HG03025 (cell line): Measurements from ENCODE around the gene CABLES1.
A peak's percentile ranks its signal among the peaks of the same experiment; 100 is the strongest.

Experiments used
- ATAC-seq: cut with Tn5 transposase; IDR thresholded peaks from one replicate; pipeline ENCODE4 v1.9.1; 2021; ENCODE audit warnings: mild to moderate bottlenecking, moderate library complexity; ENCODE audit not compliant: unreplicated experiment, low FRiP score

Gene CABLES1

DNA sequence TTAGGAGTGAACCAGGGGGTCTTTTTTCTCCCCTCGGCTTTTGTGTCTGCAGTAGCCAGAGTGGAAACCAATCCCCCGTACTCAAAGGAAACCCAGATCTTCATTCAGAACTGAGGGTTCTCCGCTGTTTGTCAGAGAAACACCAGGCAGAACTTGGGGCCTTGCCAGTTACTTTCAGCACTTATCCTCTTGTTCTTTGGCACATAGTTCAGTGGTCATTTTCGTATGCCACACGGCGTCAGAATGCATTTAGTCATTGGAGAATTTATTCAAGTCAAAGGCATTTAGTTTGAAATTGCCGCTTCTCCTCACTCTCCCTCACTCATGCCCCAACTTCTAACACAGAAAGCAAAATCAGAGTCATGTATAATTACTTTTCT lies 102.9 kb downstream of the CABLES1 start:
- no peak for ATAC-seq

GRCh38 chr18:23238651-23239349 lies 103.5 kb downstream of the CABLES1 start:
- no peak for ATAC-seq

GRCh38 chr18:23239350-23239692 lies 104.0 kb downstream of the CABLES1 start:
- ATAC-seq, result no peak

GRCh38 chr18:23239885-23240608 lies 104.8 kb downstream of the CABLES1 start:
- no peak for ATAC-seq

DNA sequence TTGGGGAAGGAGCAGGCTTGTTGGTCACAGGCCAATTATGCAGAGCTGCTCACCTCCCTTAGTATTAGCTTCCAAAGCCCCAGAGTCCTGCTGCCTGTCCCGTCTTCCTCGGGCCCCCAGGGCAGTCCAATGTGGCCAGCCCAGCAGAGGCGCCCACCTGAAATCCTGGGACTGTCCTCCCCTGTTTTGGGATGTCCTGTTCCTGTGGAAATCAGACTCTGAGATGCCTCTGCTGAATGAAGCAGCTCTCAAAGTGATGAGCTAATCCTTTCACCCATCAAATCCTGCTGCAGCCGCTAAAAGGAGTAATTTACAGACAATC lies 105.3 kb downstream of the CABLES1 start:
- no peak for ATAC-seq

DNA sequence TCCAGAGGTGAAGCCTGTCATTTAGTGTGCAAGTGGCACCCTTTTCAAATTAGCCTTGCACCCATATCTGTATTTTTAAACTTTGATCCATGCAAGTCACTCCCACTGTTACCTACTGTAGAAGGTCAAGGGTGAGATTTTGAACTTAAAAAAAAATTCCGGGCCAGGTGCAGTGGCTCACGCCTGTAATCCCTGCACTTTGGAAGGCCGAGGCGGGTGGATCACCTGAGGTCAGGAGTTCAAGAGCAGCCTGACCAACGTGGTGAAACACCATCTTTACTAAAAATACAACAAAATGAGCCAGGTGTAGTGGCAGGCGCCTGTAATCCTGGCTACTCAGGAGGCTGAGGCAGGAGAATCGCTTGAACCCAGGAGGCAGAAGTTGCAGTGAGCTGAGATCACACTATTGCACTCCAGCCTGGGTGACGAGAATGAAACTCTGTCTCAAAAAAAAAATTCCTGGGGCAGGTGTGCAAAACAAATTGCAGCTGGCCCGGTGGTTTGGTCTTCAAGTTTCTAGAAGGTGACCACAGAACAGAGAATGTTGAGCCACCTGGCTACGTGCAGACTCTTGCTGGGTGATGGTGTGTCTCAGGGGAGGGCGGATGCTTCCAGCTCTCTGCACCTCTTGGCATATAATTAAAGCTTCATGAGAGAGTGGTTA lies 106.7 kb downstream of the CABLES1 start:
- ATAC-seq, result peak; percentile 86

DNA sequence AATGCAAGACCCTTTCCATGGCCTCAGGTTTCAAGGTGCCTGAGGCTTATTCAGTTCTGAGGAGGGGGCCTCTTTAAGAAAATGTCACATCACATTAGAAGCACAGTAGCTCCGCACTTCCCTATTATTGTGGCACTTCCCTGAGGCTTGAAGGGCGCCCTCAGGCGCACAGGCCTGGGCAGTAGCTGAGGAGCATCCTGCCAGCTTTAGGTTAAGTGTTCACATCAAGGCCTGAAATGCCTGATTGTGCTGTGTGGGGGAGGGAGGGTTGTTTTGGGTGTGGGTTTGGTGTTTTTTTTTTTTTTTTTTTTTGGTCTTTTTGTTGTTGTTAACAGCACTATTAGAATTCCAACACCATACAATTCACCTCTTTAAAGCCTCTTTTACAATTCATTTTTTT lies 107.9 kb downstream of the CABLES1 start:
- ATAC-seq, result no peak

- no peak for ATAC-seq
Observed at GRCh38 chr18:23243816-23244215, 108.5 kb downstream of the CABLES1 start.

DNA sequence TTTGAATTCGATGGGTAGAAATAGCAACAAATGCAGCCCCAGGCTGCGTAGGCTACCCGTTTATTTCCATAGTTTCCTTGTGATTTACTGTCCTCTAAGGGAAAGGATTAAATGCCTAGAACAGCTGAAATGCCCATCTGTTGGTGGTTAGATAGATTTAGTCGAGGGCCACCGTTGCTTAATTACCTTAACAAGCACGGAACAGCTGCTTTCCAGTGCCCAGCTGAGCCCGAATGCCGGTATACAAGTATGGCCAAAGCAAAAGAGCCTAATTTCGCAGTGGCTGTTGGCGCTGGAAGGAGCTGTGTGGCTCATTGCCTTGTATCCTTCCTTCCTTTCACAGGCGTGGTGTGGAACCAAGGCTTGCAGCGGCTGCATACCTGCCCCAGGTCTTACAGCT lies 109.1 kb downstream of the CABLES1 start:
- no peak for ATAC-seq

GRCh38 chr18:23245461-23245860 lies 110.2 kb downstream of the CABLES1 start:
- ATAC-seq, result no peak

DNA sequence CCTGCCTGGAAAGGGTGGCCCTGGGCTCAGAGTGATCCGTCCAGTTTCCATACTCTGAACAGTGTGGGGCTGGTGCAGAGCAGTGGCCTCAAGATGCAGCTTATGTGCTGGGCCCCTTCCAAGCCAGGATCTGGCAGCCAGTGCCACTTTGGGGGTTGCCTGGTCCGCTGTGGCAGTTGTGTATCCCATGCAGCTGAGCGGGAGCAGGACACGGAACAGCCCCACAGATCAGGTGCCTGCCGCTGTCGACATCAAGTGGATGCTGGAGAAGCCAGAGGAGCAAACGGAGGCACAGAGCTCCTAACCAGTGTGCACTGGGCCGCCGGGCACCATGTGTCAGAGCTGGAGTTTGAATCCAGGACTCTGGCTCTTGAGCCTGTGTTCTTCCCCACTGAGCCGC lies 112.0 kb downstream of the CABLES1 start:
- no peak for ATAC-seq

DNA sequence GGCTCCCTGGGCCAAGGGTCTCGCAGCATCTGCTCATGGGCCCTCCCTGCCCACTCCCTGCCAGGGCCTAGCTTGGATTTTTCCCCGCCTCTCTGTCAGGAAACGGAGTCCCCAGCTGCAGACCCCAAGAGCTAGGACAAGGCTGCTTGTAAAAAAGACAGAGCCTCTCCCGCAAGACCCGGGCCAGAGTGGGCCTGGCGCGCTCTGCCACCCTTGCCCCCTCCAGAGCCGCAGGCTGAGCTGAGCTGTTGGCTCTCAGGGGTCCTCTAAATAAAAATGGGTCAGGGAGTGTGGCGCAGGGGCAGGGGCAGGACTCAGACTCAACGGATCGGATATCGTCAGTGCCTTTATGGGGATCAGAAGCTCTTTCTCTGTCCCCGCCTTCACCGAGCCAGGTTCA lies 112.6 kb downstream of the CABLES1 start:
- ATAC-seq, result no peak

DNA sequence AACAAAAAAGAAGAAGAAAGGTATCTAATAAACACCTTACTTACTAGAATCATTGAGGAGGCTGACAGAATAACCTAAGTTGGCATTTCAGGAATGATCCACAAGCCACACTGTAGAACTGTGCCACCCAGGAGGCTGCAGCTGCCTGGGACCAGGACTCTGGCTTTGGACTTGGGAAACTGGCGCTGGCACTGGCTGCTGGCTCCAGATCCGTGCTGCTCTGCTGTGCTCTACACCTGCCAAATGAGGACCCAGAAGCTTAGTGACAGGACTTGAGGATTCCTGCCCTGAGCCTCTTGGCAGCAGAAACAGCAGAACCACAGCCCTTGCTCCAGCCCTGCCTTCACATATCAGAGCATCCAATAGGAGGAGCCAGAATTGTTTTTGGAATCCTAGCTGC lies 113.5 kb downstream of the CABLES1 start:
- ATAC-seq, result no peak

- no peak for ATAC-seq
Observed at GRCh38 chr18:23249348-23249747, 114.1 kb downstream of the CABLES1 start.

- no peak for ATAC-seq
Observed at GRCh38 chr18:23250893-23251656, 115.8 kb downstream of the CABLES1 start.

DNA sequence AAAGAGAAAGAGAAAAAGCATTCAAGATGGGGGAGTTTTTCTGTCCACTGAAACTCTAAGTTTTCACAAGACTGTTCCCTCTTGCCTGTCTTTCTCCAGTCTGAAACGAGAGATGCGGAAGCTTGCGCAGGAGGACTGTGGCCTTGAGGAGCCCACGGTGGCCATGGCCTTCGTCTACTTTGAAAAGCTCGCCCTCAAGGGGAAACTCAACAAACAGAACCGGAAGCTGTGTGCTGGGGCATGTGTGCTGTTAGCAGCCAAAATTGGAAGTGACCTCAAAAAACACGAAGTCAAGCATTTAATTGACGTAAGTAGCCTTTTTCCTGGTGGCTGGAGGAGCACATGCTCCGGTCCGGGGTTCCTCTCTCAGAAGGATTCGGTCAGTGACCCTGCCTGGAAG lies 118.3 kb downstream of the CABLES1 start:
- no peak for ATAC-seq

DNA sequence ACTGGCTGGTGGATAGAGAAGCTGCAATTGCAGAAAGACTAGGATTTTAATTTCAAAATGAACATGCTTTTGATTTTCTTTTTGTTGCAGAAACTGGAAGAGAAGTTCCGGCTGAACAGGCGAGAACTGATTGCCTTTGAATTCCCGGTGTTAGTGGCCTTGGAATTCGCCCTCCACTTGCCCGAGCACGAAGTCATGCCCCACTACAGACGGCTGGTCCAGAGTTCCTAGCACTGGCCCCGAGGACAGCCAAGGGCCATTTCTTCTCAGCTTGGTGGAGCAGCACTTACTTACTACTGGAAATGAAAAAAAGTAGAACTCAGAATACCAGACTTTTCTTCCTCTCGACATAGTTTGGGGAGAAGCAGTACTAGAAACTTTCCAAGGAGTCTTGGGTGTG lies 121.9 kb downstream of the CABLES1 start:
- ATAC-seq, result no peak

DNA sequence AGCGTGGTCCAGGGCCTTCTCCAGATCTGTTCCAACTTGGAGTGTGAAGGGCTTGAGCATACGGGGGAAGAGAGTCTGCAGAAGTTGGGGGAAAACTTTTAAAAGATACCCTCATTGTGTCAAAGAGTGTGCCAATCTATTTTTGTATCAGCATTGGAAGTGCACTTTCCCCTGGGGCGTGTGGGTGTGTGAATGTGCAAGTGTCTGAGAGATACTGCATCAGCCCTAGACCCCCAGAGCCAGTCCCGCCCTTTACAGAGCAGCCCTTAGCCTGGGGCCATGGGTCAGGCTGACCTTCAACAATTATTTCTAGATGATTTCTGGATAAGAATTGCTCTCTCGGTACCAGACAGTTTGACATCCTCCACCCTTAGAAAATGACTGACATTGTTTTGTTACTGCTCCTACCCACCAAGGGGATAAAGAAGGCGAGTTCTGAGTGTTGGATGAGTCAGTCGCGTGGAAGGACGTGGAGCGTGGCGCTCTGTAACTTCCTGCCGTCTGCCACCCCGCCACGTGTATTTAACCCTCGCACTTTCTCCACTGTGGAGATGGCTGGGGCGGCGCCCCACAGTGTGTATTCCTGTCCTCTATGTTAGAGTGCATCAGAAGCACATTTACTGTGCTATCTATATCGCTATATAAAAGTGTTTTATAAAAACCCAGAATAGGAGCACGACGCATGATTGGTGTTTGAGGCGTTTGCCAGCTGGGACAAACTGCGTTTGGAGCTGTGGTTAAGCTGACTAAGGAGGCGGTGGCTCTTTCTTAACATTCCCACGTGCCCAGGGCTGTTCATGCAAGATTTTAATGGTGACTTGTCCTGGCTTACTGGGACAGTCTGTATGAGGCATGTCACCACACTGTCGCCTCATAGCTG lies 122.6 kb downstream of the CABLES1 start:
- no peak for ATAC-seq

- ATAC-seq, result no peak
Observed at GRCh38 chr18:23258566-23259469, 123.5 kb downstream of the CABLES1 start.
